GM18951 (cell line): ENCODE measurements around the gene GLP2R.

Experiments
- POLR2A ChIP-seq: IDR thresholded peaks from 4 replicates; pipeline ENCODE4 v1.6.1; 2011; ENCODE audit warnings: mild to moderate bottlenecking; ENCODE audit not compliant: insufficient read length, insufficient read depth; ENCODE audit errors: extremely low read depth
- in situ Hi-C: fragments of 300-500 bp; cut with MboI; formaldehyde crosslinking; loops from one replicate; pipeline ENCODE4 v1.12.0; 2022; ENCODE audit warnings: low sequenced_read_pairs, mixed read lengths, inconsistent platforms; ENCODE audit not compliant: unreplicated experiment

Gene GLP2R

DNA sequence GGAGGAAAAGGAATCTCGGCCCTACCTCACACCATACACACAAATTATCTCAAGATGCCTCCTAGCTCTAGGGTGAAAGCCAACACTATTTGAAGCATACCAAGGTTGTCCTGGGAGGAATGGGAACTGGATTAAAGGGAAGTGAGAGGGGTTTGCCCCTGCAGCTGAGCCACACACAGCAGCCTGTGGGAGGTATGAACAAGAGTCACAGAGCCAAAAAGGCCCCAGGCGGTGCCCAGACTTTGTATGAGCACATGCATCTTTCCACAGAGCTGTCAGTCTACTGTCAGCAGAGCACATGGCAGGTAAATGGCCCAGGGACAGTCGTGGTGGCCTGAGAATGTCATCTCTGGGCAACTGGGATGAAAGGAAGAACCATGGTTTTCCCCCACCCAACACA is 110.4 kb downstream of the GLP2R start:
- in situ Hi-C loops: loop anchor here (25.0 kb wide), 1 partner anchor 676 kb away; no protein-coding TSS in a partner anchor
- TF ChIP-seq POLR2A: no peak

DNA sequence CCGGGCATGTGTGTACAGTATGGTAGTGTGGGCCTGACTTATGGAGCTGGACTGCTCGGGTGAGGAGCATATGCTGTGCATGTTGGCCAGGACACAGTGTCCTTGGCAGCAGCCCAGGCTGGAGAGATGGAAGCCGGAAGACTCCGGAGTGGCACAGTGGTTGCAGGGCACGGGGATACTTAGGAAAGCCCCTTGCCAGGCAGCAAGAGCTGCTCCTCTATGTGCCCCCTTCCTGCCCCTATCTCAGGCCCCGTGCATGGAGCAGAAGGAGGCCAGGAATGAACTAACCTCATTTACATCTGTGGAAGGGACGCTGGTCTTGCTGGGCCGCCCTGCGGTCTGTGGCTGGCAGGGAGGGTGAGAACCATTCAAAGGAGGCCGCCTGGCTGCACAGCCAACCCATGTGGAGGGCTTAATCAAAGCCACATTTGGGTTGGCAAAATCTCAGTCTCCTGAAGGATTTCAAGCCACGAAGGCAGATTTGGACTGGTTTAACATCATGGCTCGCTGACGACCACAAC is 111.6 kb downstream of the GLP2R start:
- in situ Hi-C loops: loop anchor here (25.0 kb wide), 1 partner anchor 675 kb away; no protein-coding TSS in a partner anchor
- TF ChIP-seq POLR2A: no peak

DNA sequence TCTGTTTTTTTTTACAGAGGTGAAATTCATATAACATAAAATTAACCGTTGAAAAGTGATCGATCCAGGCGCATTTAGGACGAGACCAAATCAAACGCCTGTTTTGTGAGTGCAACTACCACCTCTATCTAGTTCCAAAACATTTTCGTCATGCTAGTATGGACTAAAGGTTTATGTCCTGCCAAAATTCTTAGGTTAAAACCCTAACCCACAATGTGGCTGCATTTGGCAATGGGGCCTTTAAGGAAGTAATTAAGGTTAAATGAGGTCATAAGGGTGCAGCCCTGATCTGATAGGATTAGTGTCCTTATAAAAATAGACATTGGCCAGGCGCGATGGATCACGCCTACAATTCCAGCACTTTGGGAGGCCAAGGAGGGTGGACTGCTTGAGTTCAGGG is 112.2 kb downstream of the GLP2R start:
- in situ Hi-C loops: loop anchor here (25.0 kb wide), 1 partner anchor 674 kb away; no protein-coding TSS in a partner anchor
- no peak for TF ChIP-seq POLR2A

DNA sequence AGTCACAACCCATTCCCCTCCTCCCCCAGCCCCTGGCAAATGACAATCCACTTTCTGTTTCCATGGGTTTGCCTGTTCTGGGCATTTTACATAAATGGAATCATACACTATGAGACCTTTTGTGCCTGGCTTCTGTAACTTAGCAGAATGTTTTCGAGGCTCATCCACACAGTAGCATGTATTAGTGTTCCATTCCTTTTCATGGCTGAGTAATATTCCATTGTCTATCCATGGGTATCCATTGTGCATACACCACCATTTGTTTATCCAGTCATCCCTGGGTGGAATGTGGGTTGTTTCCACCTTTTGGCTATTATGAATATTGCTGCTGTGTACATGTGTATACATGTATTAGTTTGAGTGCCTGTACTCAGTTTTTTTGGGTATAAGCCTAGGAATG is 113.0 kb downstream of the GLP2R start:
- TF ChIP-seq POLR2A: no peak
- in situ Hi-C loops: loop anchor here (25.0 kb wide), 1 partner anchor 674 kb away; no protein-coding TSS in a partner anchor

DNA sequence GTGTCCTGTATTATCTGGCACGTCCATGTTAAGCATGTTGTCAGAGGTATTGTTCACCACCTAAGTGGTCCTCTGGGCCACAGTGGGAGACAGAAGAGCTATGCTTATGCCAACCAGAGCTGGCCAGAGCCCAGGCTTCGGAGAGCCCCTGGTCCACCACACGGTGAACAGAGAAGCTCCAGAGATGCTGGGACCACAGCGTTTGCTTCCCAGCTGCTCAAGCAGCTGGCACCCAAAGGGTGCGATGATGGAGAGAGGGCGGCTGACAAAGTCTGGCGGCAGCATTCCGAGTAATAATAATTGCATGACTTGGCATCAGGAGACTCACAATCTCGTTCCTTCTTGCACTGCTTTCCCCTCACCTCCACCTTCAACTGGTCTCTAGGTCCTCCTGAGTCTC is 115.1 kb downstream of the GLP2R start:
- in situ Hi-C loops: loop anchor here (25.0 kb wide), 1 partner anchor 671 kb away; no protein-coding TSS in a partner anchor
- TF ChIP-seq POLR2A: no peak

DNA sequence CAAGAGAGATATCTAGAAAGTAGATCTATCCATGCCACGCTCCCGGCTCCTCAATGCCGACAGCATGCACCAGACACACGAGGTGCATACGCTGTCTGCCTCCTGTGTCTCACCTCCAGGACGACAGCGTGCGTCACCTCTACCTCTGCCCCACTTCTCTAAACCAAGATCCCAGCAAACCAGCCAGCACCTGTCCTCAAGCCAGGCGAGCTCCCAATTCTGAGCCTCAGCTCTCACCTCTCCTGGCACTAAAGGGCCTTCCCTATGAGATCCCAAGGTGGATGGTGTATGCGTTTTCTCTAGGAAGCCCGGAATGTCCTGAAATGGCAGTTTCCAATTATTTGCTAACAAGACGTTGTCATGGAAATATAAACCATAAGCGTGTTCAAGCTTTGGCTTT is 115.6 kb downstream of the GLP2R start:
- in situ Hi-C loops: loop anchor here (25.0 kb wide), 1 partner anchor 671 kb away; no protein-coding TSS in a partner anchor
- TF ChIP-seq POLR2A: no peak
